GM23338 (cell line): Measurements from ENCODE around the gene CUX1. TPM values are rescaled to one million over a fixed set of nuclear protein-coding genes. Genes with fewer than 3 reads are reported as not detected.

ENCODE experiments used
- ATAC-seq: fragments of 200-7000 bp; cut with Tn5 transposase; 3 replicates; pipeline ENCODE4 v1.9.1; 2020
- DNase-seq: peaks from one replicate; pipeline ENCODE4 v3.0.0-alpha.2; 2015; ENCODE audit warnings: low spot score
- H2AFZ ChIP-seq: fragments of 200-600 bp; sonication (generic); 2 replicates; pipeline ENCODE4 v1.8.0; 2016; ENCODE audit warnings: antibody characterized with exemption, mild to moderate bottlenecking, moderate library complexity
- H3F3A ChIP-seq: fragments of 200-600 bp; sonication (generic); replicated peaks from 2 replicates; pipeline ENCODE4 v1.8.0; 2017; ENCODE audit warnings: antibody characterized with exemption, mixed run types, low read depth
- H3K27ac ChIP-seq: fragments of 200-600 bp; sonication (generic); 2 replicates; pipeline ENCODE4 v1.6.1; 2016; ENCODE audit warnings: low read depth
- H3K27me3 ChIP-seq: fragments of 200-600 bp; sonication (generic); 2 replicates; pipeline ENCODE4 v1.8.0; 2016; ENCODE audit warnings: mild to moderate bottlenecking, mixed run types, moderate library complexity; ENCODE audit not compliant: insufficient read depth
- H3K36me3 ChIP-seq: fragments of 200-600 bp; sonication (generic); 2 replicates; pipeline ENCODE4 v1.8.0; 2016; ENCODE audit warnings: mild to moderate bottlenecking; ENCODE audit not compliant: insufficient read depth
- H3K4me1 ChIP-seq: fragments of 200-600 bp; sonication (generic); 2 replicates; pipeline ENCODE4 v1.8.0; 2016; ENCODE audit warnings: mild to moderate bottlenecking, moderate library complexity; ENCODE audit not compliant: insufficient read depth
- H3K4me2 ChIP-seq: fragments of 200-600 bp; sonication (generic); 2 replicates; pipeline ENCODE4 v1.7.1; 2017; ENCODE audit warnings: mixed run types
- H3K4me3 ChIP-seq: fragments of 200-600 bp; sonication (generic); 2 replicates; pipeline ENCODE4 v1.6.1; 2016; ENCODE audit warnings: mixed run types
- H3K79me2 ChIP-seq: fragments of 200-600 bp; sonication (generic); replicated peaks from 2 replicates; pipeline ENCODE4 v1.8.0; 2017; ENCODE audit warnings: mild to moderate bottlenecking; ENCODE audit not compliant: insufficient read depth
- H3K9me2 ChIP-seq: fragments of 200-600 bp; sonication (generic); 2 replicates; pipeline ENCODE4 v1.8.0; 2017; ENCODE audit not compliant: insufficient read depth
- H4K20me1 ChIP-seq: fragments of 200-600 bp; sonication (generic); replicated peaks from 2 replicates; pipeline ENCODE4 v1.8.0; 2017; ENCODE audit warnings: mild to moderate bottlenecking; ENCODE audit not compliant: insufficient read depth
- H3K27ac Mint-ChIP-seq: 2 replicates; pipeline ENCODE4 v1.8.0; 2020; ENCODE audit warnings: inconsistent platforms, mild to moderate bottlenecking, moderate library complexity, mixed read lengths
- H3K27me3 Mint-ChIP-seq: 3 replicates; pipeline ENCODE4 v1.8.0; 2022; ENCODE audit warnings: low read depth, mild to moderate bottlenecking, moderate library complexity, mixed read lengths, inconsistent platforms; ENCODE audit not compliant: insufficient read depth, poor library complexity
- H3K36me3 Mint-ChIP-seq: 3 replicates; pipeline ENCODE4 v1.8.0; 2021; ENCODE audit warnings: low read depth, mild to moderate bottlenecking, inconsistent platforms, moderate library complexity, mixed read lengths
- H3K4me1 Mint-ChIP-seq: 3 replicates; pipeline ENCODE4 v1.8.0; 2020; ENCODE audit warnings: mild to moderate bottlenecking, inconsistent platforms, mixed read lengths
- H3K4me3 Mint-ChIP-seq: 3 replicates; pipeline ENCODE4 v1.8.0; 2021; ENCODE audit warnings: moderate library complexity, mild to moderate bottlenecking, inconsistent platforms, mixed read lengths
- H3K9me3 Mint-ChIP-seq: 3 replicates; pipeline ENCODE4 v1.8.0; 2020; ENCODE audit warnings: moderate library complexity, mild to moderate bottlenecking, inconsistent platforms, mixed read lengths
- CREB1 ChIP-seq: fragments of 250-450 bp; sonication (Bioruptor Pico); IDR thresholded peaks from 2 replicates; pipeline ENCODE4 v1.5.0; 2020; ENCODE audit warnings: low read depth, mild to moderate bottlenecking, moderate library complexity
- EZH2 ChIP-seq: fragments of 200-600 bp; sonication (generic); IDR thresholded peaks from one replicate; pipeline ENCODE4 v1.8.0; 2017; ENCODE audit warnings: antibody characterized with exemption, mild to moderate bottlenecking, low read depth; ENCODE audit not compliant: unreplicated experiment
- EZH2phosphoT487 ChIP-seq: fragments of 200-600 bp; sonication (generic); IDR thresholded peaks from one replicate; pipeline ENCODE4 v1.8.1; 2018; ENCODE audit warnings: antibody characterized with exemption; ENCODE audit not compliant: unreplicated experiment
- JUNB ChIP-seq: IDR thresholded peaks from one replicate; pipeline ENCODE4 v1.6.1; 2016; ENCODE audit warnings: antibody characterized with exemption; ENCODE audit not compliant: unreplicated experiment
- NANOG ChIP-seq: IDR thresholded peaks from 2 replicates; pipeline ENCODE4 v1.6.1; 2016; ENCODE audit warnings: antibody characterized with exemption, borderline replicate concordance
- POLR2AphosphoS5 ChIP-seq: IDR thresholded peaks from 2 replicates; pipeline ENCODE4 v1.6.1; 2016; ENCODE audit warnings: antibody characterized with exemption, low read depth
- ZNF114 ChIP-seq: fragments of 250-450 bp; sonication (Bioruptor Pico); IDR thresholded peaks from 2 replicates; pipeline ENCODE4 v1.5.0; 2020; ENCODE audit warnings: mild to moderate bottlenecking, moderate library complexity
- ZNF331 ChIP-seq: fragments of 250-450 bp; sonication (Bioruptor Pico); IDR thresholded peaks from 2 replicates; pipeline ENCODE4 v1.5.0; 2020; ENCODE audit warnings: low read depth, mild to moderate bottlenecking, moderate library complexity
- polyA plus RNA-seq: library from polyadenylated mRNA; unstranded; fragments of >200 nt; fragmentation: Nextera tagmentation; extraction: Ambion mirVana; gene quantifications from 2 replicates; pipeline ENCODE4 v1.2.1, GENCODE V29; 2016
- total RNA-seq: library from RNA; depleted of rRNA; stranded (reverse); fragments of >200 nt; shearing (Covaris generic); gene quantifications from 2 replicates; pipeline ENCODE4 v1.2.3, GENCODE V29; 2014
- TF ChIP-seq, protein P1 (sequence below): fragments of 250-450 bp; sonication (Bioruptor Pico); IDR thresholded peaks from 2 replicates; pipeline ENCODE4 v1.5.0; 2020; ENCODE audit warnings: mild to moderate bottlenecking, moderate library complexity
- TF ChIP-seq, protein P2 (sequence below): IDR thresholded peaks from 2 replicates; pipeline ENCODE4 v1.6.1; 2016; ENCODE audit warnings: antibody characterized with exemption
- TF ChIP-seq, protein P3 (sequence below): IDR thresholded peaks from one replicate; pipeline ENCODE4 v1.6.1; 2018; ENCODE audit warnings: antibody characterized with exemption; ENCODE audit not compliant: unreplicated experiment

The CUX1 gene
- total and polyA plus RNA-seq, 2 experiments from 2014 or later: 49.9 to 64.0 TPM

DNA sequence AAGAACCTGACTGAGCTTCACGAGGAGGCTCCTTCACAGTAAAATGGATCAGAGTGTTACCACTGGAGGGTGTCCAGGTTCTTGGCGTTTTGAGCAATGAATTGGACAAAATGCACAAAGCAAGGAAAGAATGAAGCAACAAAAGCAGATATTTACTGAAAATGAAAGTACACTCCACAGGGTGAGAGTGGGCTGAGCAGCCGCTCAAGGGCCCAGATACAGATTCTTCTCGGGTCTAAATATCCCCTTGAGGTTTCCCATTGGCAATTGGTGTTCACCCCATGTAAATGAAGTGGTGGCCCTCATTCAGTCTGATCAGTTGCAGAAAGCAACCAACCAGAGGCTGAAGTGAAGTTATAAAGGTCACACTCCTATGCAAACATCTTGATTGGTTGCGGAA is 254.6 kb downstream of the CUX1 start:
- no peaks in the 10 kb centered on the region for H3K9me2 ChIP-seq
- DNase-seq (no peak), ATAC-seq (no peak)
- Mint-ChIP-seq H3K4me1 (peaks cover 21% of the 10 kb centered on the region), H3K27me3 (peaks cover 13% of the 10 kb centered on the region), H3K36me3 (peaks cover 44% of the 10 kb centered on the region), H3K4me3 (no peak overlapping the region), H3K27ac (no peak overlapping the region), H3K9me3 (peaks cover 5% of the 10 kb centered on the region; the same call in 2 of the 3 replicates)
- H3K4me3 ChIP-seq: no peak overlapping the region
- TF ChIP-seq ZNF331 (CRISPR knock-in tag): no peak
- no peak for TF ChIP-seq EZH2
- TF ChIP-seq, protein P1, sequence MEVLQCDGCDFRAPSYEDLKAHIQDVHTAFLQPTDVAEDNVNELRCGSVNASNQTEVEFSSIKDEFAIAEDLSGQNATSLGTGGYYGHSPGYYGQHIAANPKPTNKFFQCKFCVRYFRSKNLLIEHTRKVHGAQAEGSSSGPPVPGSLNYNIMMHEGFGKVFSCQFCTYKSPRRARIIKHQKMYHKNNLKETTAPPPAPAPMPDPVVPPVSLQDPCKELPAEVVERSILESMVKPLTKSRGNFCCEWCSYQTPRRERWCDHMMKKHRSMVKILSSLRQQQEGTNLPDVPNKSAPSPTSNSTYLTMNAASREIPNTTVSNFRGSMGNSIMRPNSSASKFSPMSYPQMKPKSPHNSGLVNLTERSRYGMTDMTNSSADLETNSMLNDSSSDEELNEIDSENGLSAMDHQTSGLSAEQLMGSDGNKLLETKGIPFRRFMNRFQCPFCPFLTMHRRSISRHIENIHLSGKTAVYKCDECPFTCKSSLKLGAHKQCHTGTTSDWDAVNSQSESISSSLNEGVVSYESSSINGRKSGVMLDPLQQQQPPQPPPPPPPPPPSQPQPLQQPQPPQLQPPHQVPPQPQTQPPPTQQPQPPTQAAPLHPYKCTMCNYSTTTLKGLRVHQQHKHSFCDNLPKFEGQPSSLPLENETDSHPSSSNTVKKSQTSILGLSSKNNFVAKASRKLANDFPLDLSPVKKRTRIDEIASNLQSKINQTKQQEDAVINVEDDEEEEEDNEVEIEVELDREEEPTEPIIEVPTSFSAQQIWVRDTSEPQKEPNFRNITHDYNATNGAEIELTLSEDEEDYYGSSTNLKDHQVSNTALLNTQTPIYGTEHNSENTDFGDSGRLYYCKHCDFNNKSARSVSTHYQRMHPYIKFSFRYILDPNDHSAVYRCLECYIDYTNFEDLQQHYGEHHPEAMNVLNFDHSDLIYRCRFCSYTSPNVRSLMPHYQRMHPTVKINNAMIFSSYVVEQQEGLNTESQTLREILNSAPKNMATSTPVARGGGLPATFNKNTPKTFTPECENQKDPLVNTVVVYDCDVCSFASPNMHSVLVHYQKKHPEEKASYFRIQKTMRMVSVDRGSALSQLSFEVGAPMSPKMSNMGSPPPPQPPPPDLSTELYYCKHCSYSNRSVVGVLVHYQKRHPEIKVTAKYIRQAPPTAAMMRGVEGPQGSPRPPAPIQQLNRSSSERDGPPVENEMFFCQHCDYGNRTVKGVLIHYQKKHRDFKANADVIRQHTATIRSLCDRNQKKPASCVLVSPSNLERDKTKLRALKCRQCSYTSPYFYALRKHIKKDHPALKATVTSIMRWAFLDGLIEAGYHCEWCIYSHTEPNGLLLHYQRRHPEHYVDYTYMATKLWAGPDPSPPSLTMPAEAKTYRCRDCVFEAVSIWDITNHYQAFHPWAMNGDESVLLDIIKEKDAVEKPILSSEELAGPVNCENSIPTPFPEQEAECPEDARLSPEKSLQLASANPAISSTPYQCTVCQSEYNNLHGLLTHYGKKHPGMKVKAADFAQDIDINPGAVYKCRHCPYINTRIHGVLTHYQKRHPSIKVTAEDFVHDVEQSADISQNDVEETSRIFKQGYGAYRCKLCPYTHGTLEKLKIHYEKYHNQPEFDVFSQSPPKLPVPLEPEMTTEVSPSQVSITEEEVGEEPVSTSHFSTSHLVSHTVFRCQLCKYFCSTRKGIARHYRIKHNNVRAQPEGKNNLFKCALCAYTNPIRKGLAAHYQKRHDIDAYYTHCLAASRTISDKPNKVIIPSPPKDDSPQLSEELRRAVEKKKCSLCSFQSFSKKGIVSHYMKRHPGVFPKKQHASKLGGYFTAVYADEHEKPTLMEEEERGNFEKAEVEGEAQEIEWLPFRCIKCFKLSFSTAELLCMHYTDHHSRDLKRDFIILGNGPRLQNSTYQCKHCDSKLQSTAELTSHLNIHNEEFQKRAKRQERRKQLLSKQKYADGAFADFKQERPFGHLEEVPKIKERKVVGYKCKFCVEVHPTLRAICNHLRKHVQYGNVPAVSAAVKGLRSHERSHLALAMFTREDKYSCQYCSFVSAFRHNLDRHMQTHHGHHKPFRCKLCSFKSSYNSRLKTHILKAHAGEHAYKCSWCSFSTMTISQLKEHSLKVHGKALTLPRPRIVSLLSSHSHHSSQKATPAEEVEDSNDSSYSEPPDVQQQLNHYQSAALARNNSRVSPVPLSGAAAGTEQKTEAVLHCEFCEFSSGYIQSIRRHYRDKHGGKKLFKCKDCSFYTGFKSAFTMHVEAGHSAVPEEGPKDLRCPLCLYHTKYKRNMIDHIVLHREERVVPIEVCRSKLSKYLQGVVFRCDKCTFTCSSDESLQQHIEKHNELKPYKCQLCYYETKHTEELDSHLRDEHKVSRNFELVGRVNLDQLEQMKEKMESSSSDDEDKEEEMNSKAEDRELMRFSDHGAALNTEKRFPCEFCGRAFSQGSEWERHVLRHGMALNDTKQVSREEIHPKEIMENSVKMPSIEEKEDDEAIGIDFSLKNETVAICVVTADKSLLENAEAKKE (CRISPR knock-in tag): no peak
- TF ChIP-seq ZNF114 (CRISPR knock-in tag): no peak
- TF ChIP-seq, protein P2, sequence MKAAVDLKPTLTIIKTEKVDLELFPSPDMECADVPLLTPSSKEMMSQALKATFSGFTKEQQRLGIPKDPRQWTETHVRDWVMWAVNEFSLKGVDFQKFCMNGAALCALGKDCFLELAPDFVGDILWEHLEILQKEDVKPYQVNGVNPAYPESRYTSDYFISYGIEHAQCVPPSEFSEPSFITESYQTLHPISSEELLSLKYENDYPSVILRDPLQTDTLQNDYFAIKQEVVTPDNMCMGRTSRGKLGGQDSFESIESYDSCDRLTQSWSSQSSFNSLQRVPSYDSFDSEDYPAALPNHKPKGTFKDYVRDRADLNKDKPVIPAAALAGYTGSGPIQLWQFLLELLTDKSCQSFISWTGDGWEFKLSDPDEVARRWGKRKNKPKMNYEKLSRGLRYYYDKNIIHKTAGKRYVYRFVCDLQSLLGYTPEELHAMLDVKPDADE: no peak
- no peak for TF ChIP-seq EZH2phosphoT487
- TF ChIP-seq NANOG: no peak
- TF ChIP-seq, protein P3, sequence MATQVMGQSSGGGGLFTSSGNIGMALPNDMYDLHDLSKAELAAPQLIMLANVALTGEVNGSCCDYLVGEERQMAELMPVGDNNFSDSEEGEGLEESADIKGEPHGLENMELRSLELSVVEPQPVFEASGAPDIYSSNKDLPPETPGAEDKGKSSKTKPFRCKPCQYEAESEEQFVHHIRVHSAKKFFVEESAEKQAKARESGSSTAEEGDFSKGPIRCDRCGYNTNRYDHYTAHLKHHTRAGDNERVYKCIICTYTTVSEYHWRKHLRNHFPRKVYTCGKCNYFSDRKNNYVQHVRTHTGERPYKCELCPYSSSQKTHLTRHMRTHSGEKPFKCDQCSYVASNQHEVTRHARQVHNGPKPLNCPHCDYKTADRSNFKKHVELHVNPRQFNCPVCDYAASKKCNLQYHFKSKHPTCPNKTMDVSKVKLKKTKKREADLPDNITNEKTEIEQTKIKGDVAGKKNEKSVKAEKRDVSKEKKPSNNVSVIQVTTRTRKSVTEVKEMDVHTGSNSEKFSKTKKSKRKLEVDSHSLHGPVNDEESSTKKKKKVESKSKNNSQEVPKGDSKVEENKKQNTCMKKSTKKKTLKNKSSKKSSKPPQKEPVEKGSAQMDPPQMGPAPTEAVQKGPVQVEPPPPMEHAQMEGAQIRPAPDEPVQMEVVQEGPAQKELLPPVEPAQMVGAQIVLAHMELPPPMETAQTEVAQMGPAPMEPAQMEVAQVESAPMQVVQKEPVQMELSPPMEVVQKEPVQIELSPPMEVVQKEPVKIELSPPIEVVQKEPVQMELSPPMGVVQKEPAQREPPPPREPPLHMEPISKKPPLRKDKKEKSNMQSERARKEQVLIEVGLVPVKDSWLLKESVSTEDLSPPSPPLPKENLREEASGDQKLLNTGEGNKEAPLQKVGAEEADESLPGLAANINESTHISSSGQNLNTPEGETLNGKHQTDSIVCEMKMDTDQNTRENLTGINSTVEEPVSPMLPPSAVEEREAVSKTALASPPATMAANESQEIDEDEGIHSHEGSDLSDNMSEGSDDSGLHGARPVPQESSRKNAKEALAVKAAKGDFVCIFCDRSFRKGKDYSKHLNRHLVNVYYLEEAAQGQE: no peak
- no peak for TF ChIP-seq JUNB
- no peak for TF ChIP-seq CREB1 (CRISPR knock-in tag)
- no peak for TF ChIP-seq POLR2AphosphoS5
- H4K20me1 ChIP-seq: no peaks in the 10 kb centered on the region; the same call in 1 of the 2 replicates
- no peak overlapping the region for H2AFZ ChIP-seq
- peaks cover 11% of the 10 kb centered on the region for H3K4me1 ChIP-seq
- no peak overlapping the region for H3K27ac ChIP-seq
- no peaks in the 10 kb centered on the region; the same call in 1 of the 2 replicates for H3K36me3 ChIP-seq
- no peaks in the 10 kb centered on the region for H3K27me3 ChIP-seq
- H3F3A ChIP-seq: 0 out of 2 replicates have a peak, but pooled peaks cover 5% of the 10 kb centered on the region
- H3K79me2 ChIP-seq: no peaks in the 10 kb centered on the region; the same call in 1 of the 2 replicates
- H3K4me2 ChIP-seq: no peak overlapping the region
